CD4-positive, alpha-beta T cell treated with Interleukin-17A for 1 hour (primary cell): ENCODE measurements around the gene ELMO1.
A peak's percentile ranks its signal among the peaks of the same experiment; 100 is the strongest.

ENCODE experiments used
- DNase-seq: peaks from one replicate; pipeline ENCODE4 v3.0.0-alpha.2; 2020

The ELMO1 gene

GRCh38 chr7:37363536-37364491 lies 84.8 kb downstream of the ELMO1 start:
- no peak for DNase-seq

GRCh38 chr7:37362802-37363201 lies 85.9 kb downstream of the ELMO1 start:
- DNase-seq = no peak

GRCh38 chr7:37360484-37360883 lies 88.2 kb downstream of the ELMO1 start:
- DNase-seq = no peak

GRCh38 chr7:37359662-37360444 lies 88.8 kb downstream of the ELMO1 start:
- no peak for DNase-seq

GRCh38 chr7:37359180-37359579 lies 89.5 kb downstream of the ELMO1 start:
- no peak for DNase-seq

- no peak for DNase-seq
These were observed 91.0 kb downstream of the ELMO1 start for GRCh38 chr7:37357637-37357996.

- DNase-seq = no peak
These were observed 91.6 kb downstream of the ELMO1 start for GRCh38 chr7:37356911-37357636.

- no peak for DNase-seq
These were observed 94.0 kb downstream of the ELMO1 start for GRCh38 chr7:37354656-37355131.

- no peak for DNase-seq
These were observed 94.6 kb downstream of the ELMO1 start for GRCh38 chr7:37353949-37354655.

- DNase-seq = peak; percentile 91
These were observed 95.4 kb downstream of the ELMO1 start for GRCh38 chr7:37352974-37353948.

GRCh38 chr7:37352251-37352880 lies 96.3 kb downstream of the ELMO1 start:
- no peak for DNase-seq

GRCh38 chr7:37351716-37352115 lies 96.9 kb downstream of the ELMO1 start:
- no peak for DNase-seq

- no peak for DNase-seq
These were observed 98.6 kb downstream of the ELMO1 start for GRCh38 chr7:37349979-37350590.

GRCh38 chr7:37348982-37349381 lies 99.7 kb downstream of the ELMO1 start:
- DNase-seq = no peak

GRCh38 chr7:37346761-37347160 lies 101.9 kb downstream of the ELMO1 start:
- no peak for DNase-seq

GRCh38 chr7:37344886-37345579 lies 103.6 kb downstream of the ELMO1 start:
- DNase-seq = peak; percentile 37

GRCh38 chr7:37342688-37343471 lies 105.8 kb downstream of the ELMO1 start:
- peak; percentile 86 for DNase-seq

- no peak for DNase-seq
These were observed 106.4 kb downstream of the ELMO1 start for GRCh38 chr7:37342176-37342687.
